K562 (cell line): Measurements from ENCODE around the gene HOXA1. TPM values are rescaled to one million over a fixed set of nuclear protein-coding genes. Genes with fewer than 3 reads are reported as not detected.

ENCODE experiments used
- ATAC-seq: fragments of 200-7000 bp; cut with Tn5 transposase; 3 replicates; pipeline ENCODE4 v1.9.1; 2020; ENCODE audit warnings: moderate library complexity
- BruUV-seq: library from RNA; stranded (reverse); fragments of 400-500 nt; replicated peaks from 2 replicates; lab custom pipeline; 2021; lab: Mats Ljungman, UMichigan
- CTCF ChIA-PET: fragments of 300-600 bp; formaldehyde crosslinking; extraction: SDS; loops from one replicate; lab custom pipeline; 2021; ENCODE audit warnings: low intra/inter-chr PET ratio; lab: Yijun Ruan, JAX
- POLR2A ChIA-PET: fragments of 300-600, 350-650 bp; sonication (Branson Sonifier 250); formaldehyde crosslinking; extraction: SDS; loops from one replicate; lab custom pipeline; 2021; ENCODE audit warnings: antibody characterized with exemption, inconsistent platforms; lab: Yijun Ruan, JAX
- DNase-seq, 4 experiments: peaks; one replicate each; pipeline versions ENCODE4 v3.0.0 to v3.0.0-alpha.2; 2011 to 2018; ENCODE audit warnings: low spot score in 3 of 4, mixed read lengths in 3 of 4; ENCODE audit errors: extremely low read depth in 1 of 4
- FAIRE-seq: peaks from 2 replicates; lab custom pipeline; 2011; peaks lifted over from hg19 to GRCh38; lab: Jason Lieb, UNC
- H2AFZ ChIP-seq: 2 replicates; pipeline ENCODE4 v1.6.0; 2011; ENCODE audit warnings: low read depth, low read length, control low read depth, inconsistent platforms
- H3K27ac ChIP-seq: fragments of 200-600 bp; 3 replicates; pipeline ENCODE4 v1.8.0; 2011; ENCODE audit warnings: low read depth, mild to moderate bottlenecking, control low read depth, inconsistent platforms, low read length, moderate library complexity, mixed read lengths; ENCODE audit errors: extremely low read depth
- H3K27me3 ChIP-seq, 2 experiments: fragments of 300-600 bp in 1 of 2; 2 replicates in 1 of 2; 3 replicates in 1 of 2; pipeline versions ENCODE4 v1.6.0 to v1.8.0; 2011; ENCODE audit warnings: inconsistent platforms in 2 of 2, low read length in 2 of 2, mild to moderate bottlenecking in 1 of 2, mixed read lengths in 1 of 2, moderate library complexity in 1 of 2; ENCODE audit not compliant: control insufficient read depth in 2 of 2, insufficient read depth in 2 of 2
- H3K36me3 ChIP-seq: fragments of 300-600 bp; 3 replicates; pipeline ENCODE4 v1.8.0; 2011; ENCODE audit warnings: mild to moderate bottlenecking, low read length, inconsistent platforms; ENCODE audit not compliant: control insufficient read depth, insufficient read depth
- H3K4me1 ChIP-seq, 2 experiments: fragments of 200-600 bp in 1 of 2; replicated peaks in 1 of 2; 2 replicates in 1 of 2; 3 replicates in 1 of 2; pipeline versions ENCODE4 v1.5.1 to v1.8.0; 2011; ENCODE audit warnings: inconsistent platforms in 2 of 2, low read length in 2 of 2, mild to moderate bottlenecking in 1 of 2, mixed read lengths in 1 of 2, moderate library complexity in 1 of 2; ENCODE audit not compliant: control insufficient read depth in 2 of 2, insufficient read depth in 2 of 2
- H3K4me2 ChIP-seq: 2 replicates; pipeline ENCODE4 v1.6.1; 2011; ENCODE audit warnings: low read length, control low read depth, inconsistent platforms, mixed read lengths; ENCODE audit not compliant: insufficient read depth
- H3K4me3 ChIP-seq: fragments of 200-600 bp; sonication (generic), shearing (Covaris generic); 2 replicates; pipeline ENCODE4 v1.5.1; 2016; ENCODE audit warnings: control low read depth, inconsistent platforms
- H3K79me2 ChIP-seq: fragments of 200-600 bp; 3 replicates; pipeline ENCODE4 v1.8.0; 2011; ENCODE audit warnings: low read length, inconsistent platforms; ENCODE audit not compliant: control insufficient read depth, insufficient read depth
- H3K9ac ChIP-seq, 2 experiments: 2 replicates each; pipeline versions ENCODE4 v1.6.0 to v1.6.1; 2011; ENCODE audit warnings: low read depth in 2 of 2, low read length in 2 of 2, control low read depth in 1 of 2, inconsistent platforms in 1 of 2, mild to moderate bottlenecking in 1 of 2, mixed read lengths in 1 of 2; ENCODE audit not compliant: insufficient read depth in 1 of 2
- H3K9me1 ChIP-seq: one replicate; pipeline ENCODE4 v1.6.0; 2011; ENCODE audit warnings: inconsistent platforms, mild to moderate bottlenecking, low read length, moderate library complexity; ENCODE audit not compliant: control insufficient read depth, insufficient read depth
- H3K9me3 ChIP-seq: replicated peaks from 2 replicates; pipeline ENCODE4 v1.5.1; 2011; ENCODE audit warnings: low read depth, low read length, inconsistent platforms; ENCODE audit not compliant: control insufficient read depth, insufficient read depth
- H4K20me1 ChIP-seq: replicated peaks from 2 replicates; pipeline ENCODE4 v1.6.1; 2011; ENCODE audit warnings: low read length, inconsistent platforms, mixed read lengths; ENCODE audit not compliant: control insufficient read depth, insufficient read depth
- HNRNPUL1 ChIP-seq: fragments of 200-400 bp; formaldehyde crosslinking; IDR thresholded peaks from 2 replicates; pipeline ENCODE4 v1.6.1; 2017; ENCODE audit warnings: low read length
- RBM39 ChIP-seq: fragments of 200-400 bp; formaldehyde crosslinking; optimal IDR thresholded peaks from 2 replicates; pipeline ENCODE3; 2018; ENCODE audit warnings: low read depth, low read length
- TRIM24 ChIP-seq, 2 experiments: fragments of 450-650 bp; IDR thresholded peaks; 2 replicates each; pipeline ENCODE4 v1.6.1; 2016
- ZNF431 ChIP-seq: sonication (generic); formaldehyde crosslinking; IDR thresholded peaks from 2 replicates; pipeline ENCODE4 v1.8.0; 2022; ENCODE audit warnings: mild to moderate bottlenecking, missing genetic modification reagents
- ZNF766 ChIP-seq: fragments of 200-800 bp; sonication (Bioruptor generic); conservative IDR thresholded peaks from 2 replicates; pipeline ENCODE4 v1.6.1; 2016; ENCODE audit warnings: missing genetic modification characterization, missing compliant biosample characterization
- WGBS: fragments of 100-300 bp; shearing (Covaris generic); methylation state at CpG from one replicate; pipeline ENCODE4 v1.1.6; 2016; ENCODE audit warnings: low coverage, mixed read lengths; ENCODE audit not compliant: insufficient coverage; ENCODE audit errors: missing lambda C conversion rate; 5-methylcytosine and 5-hydroxymethylcytosine counted together
- in situ Hi-C: fragments of 300-500 bp; cut with MboI; formaldehyde crosslinking; loops from 4 replicates; pipeline ENCODE4 v1.15.0; 2018; ENCODE audit warnings: inconsistent platforms, mixed read lengths
- intact Hi-C: fragments of 100-400 bp; cut with micrococcal nuclease; formaldehyde crosslinking; loops from 2 replicates; pipeline ENCODE4 v1.14.2; 2022
- polyA plus RNA-seq, 8 experiments: library from polyadenylated mRNA; depleted of rRNA in 4 of 8; stranded (reverse) in 5 of 8; unstranded in 3 of 8; fragments of >200 nt; fragmentation: Nextera tagmentation in 2 of 8; fragmentation: Illumina TruSeq in 1 of 8; extraction: Ambion mirVana in 2 of 8; extraction: Trizol in 1 of 8; gene quantifications; 2 replicates each; pipeline versions ENCODE4 v1.2.1 to v1.2.3, GENCODE V29; 2011 to 2014; ENCODE audit warnings: inconsistent platforms in 1 of 8, missing spikeins in 1 of 8
- total RNA-seq, 7 experiments: library from RNA; depleted of rRNA in 6 of 7; stranded (reverse); fragments of >200 nt in 6 of 7; fragmentation: Illumina TruSeq in 2 of 7; extraction: Trizol in 2 of 7; gene quantifications; 2 replicates each; pipeline versions ENCODE4 v1.2.1 to v1.2.3, GENCODE V29; 2011 to 2021; ENCODE audit warnings: low replicate concordance in 1 of 7
- TF ChIP-seq, protein P1 (sequence below): fragments of 150-350 bp; conservative IDR thresholded peaks from 2 replicates; pipeline ENCODE4 v1.6.1; 2014; ENCODE audit warnings: low read length
- TF ChIP-seq, protein P2 (sequence below): fragments of 250-450 bp; sonication (Bioruptor Pico); IDR thresholded peaks from 2 replicates; pipeline ENCODE4 v1.5.0; 2021; ENCODE audit warnings: mild to moderate bottlenecking, moderate library complexity
- TF ChIP-seq, protein P3 (sequence below): sonication (generic); formaldehyde crosslinking; IDR thresholded peaks from 2 replicates; pipeline ENCODE4 v1.8.1; 2023; ENCODE audit warnings: mild to moderate bottlenecking, missing genetic modification reagents

Gene HOXA1
- total and polyA plus RNA-seq, 9 of the 15 experiments (the other 6 are each of a cell fraction or from before 2014, with no cell fraction given), result 0.03 to 0.63 (median 0.09) TPM; not detected in 4

DNA sequence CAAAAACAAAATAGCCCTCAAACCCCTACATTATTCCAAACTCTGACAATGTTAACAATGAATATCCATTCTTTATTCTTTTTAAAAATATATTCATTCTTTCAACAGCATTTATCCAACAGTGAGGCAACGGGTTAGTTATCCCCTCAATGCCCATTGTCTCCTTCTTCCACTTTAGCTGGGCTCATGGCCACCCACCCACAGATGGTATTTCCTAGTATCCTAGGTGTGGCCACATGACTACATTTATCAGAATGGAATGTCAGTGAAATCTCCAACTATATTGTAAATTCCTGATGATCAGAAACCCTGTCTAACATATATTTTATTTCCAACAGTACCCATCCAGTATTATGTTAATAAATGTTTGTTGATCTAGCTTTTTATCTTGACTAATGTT lies 13.6 kb downstream of the HOXA1 start:
- intact Hi-C loops (no loop called here), in situ Hi-C loops (no loop called here)
- 0% methylated on average over 1 of the region's 1 CpG for WGBS
- Histone ChIP-seq H3K4me3 (no peak overlapping the region), H3K9ac (no peak overlapping the region), H3K9me1 (no peaks in the 10 kb centered on the region), H2AFZ (no peak overlapping the region), H4K20me1 (no peaks in the 10 kb centered on the region), H3K79me2 (no peaks in the 10 kb centered on the region), H3K9me3 (no peaks in the 10 kb centered on the region), H3K27me3 (peaks cover 0 to 5% of the 10 kb centered on the region in 2 experiments; a peak in 2 of 5 replicates), H3K27ac (no peak overlapping the region), H3K36me3 (no peaks in the 10 kb centered on the region), H3K4me2 (no peak overlapping the region), H3K4me1 (no peaks in the 10 kb centered on the region)
- DNase-seq, result no peak
- ChIA-PET CTCF (no interaction called here), POLR2A (interaction anchor here (1.9 kb wide), 1 partner anchor 11 kb away, joined by 7 read pairs; no protein-coding TSS in a partner anchor)
- FAIRE-seq, result no peak
- BruUV-seq, result no TSS peak
- no peak for ATAC-seq
- TF ChIP-seq, protein P1, sequence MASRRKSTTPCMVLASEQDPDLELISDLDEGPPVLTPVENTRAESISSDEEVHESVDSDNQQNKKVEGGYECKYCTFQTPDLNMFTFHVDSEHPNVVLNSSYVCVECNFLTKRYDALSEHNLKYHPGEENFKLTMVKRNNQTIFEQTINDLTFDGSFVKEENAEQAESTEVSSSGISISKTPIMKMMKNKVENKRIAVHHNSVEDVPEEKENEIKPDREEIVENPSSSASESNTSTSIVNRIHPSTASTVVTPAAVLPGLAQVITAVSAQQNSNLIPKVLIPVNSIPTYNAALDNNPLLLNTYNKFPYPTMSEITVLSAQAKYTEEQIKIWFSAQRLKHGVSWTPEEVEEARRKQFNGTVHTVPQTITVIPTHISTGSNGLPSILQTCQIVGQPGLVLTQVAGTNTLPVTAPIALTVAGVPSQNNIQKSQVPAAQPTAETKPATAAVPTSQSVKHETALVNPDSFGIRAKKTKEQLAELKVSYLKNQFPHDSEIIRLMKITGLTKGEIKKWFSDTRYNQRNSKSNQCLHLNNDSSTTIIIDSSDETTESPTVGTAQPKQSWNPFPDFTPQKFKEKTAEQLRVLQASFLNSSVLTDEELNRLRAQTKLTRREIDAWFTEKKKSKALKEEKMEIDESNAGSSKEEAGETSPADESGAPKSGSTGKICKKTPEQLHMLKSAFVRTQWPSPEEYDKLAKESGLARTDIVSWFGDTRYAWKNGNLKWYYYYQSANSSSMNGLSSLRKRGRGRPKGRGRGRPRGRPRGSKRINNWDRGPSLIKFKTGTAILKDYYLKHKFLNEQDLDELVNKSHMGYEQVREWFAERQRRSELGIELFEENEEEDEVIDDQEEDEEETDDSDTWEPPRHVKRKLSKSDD, result no peak
- no peak for TF ChIP-seq ZNF431 (CRISPR knock-in tag)
- TF ChIP-seq TRIM24 (IDR thresholded peaks at IDR 0.05), result no peak
- no peak for TF ChIP-seq ZNF766 (CRISPR knock-in tag)
- no peak for TF ChIP-seq HNRNPUL1
- TF ChIP-seq RBM39, result no peak
- TF ChIP-seq, protein P2, sequence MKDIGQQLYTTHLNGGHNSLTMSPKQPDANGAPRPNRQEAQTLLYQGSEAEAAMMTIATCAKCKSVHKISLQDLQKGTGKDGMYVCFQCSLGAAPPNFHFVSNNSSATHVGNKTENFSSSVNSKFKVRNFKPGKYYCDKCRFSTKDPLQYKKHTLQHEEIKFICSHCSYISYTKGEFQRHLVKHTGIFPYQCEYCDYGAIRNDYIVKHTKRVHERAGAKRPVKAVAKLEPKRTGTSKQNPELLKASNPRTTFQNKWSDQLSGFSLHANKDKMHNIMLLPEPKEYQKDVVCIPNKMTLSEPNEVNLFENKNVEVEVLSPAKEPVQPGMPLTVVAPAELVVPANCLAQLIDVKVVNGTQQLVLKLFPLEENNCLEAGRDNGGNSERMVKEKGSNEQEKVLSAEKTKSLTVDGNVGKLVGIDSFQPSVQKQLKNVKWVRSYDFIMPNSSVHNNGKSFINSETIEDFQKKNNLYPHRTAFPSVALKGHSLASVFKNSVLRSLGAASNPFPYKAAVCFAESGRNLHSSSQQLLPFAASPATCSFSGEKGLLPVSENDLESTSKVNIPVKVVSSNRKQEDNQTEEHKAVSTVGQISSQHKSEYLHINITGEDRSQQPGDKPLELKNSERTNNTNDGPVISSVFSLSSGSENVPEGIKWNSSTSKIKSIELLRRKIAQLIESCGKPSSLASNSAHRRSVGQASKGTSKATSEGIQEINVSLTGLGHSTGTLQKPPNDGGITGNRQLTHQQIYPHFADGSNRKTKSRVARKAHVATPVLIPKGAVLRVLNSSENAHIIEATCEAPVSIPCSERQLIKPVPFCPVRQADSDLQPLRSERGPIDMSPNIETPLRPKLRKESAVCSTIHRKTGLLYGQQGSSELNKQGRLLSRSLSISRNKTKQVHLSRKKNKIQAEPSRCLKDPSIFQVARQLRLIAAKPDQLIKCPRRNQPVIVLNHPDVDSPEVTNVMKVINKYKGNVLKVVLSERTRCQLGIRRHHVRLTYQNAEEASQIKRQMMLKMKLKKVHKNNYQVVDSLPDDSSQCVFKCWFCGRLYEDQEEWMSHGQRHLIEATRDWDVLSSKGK (CRISPR knock-in tag), result no peak
- TF ChIP-seq, protein P3, sequence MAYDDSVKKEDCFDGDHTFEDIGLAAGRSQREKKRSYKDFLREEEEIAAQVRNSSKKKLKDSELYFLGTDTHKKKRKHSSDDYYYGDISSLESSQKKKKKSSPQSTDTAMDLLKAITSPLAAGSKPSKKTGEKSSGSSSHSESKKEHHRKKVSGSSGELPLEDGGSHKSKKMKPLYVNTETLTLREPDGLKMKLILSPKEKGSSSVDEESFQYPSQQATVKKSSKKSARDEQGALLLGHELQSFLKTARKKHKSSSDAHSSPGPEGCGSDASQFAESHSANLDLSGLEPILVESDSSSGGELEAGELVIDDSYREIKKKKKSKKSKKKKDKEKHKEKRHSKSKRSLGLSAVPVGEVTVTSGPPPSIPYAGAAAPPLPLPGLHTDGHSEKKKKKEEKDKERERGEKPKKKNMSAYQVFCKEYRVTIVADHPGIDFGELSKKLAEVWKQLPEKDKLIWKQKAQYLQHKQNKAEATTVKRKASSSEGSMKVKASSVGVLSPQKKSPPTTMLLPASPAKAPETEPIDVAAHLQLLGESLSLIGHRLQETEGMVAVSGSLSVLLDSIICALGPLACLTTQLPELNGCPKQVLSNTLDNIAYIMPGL (CRISPR knock-in tag), result no peak
